ENCODE data around the gene SDHA.
"Not testable (repeated sequence)": the region's sequence is repeated elsewhere in the genome, so short reads cannot be mapped to it uniquely, and the experiment has no call there.

SDHA gene

GRCh38 chr5:198516-199196 lies 19.5 kb upstream of the SDHA start:
- DNase-seq (ENCODE audit: low spot score) = no peak

GRCh38 chr5:199197-199949 lies 18.7 kb upstream of the SDHA start:
- DNase-seq (ENCODE audit: low spot score) = no peak

- DNase-seq (ENCODE audit: low spot score) = no peak
These were observed 18.0 kb upstream of the SDHA start for GRCh38 chr5:199950-200645.

GRCh38 chr5:200985-201384 lies 17.1 kb upstream of the SDHA start:
- DNase-seq (ENCODE audit: low spot score) = no peak

- DNase-seq (ENCODE audit: low spot score) = no peak
These were observed 16.4 kb upstream of the SDHA start for GRCh38 chr5:201672-202071.

GRCh38 chr5:203246-203930 lies 14.7 kb upstream of the SDHA start:
- DNase-seq (ENCODE audit: low spot score) = no peak

GRCh38 chr5:204001-204400 lies 14.1 kb upstream of the SDHA start:
- no peak for DNase-seq (ENCODE audit: low spot score)

GRCh38 chr5:204462-204861 lies 13.7 kb upstream of the SDHA start:
- no peak for DNase-seq (ENCODE audit: low spot score)

GRCh38 chr5:204966-205670 lies 13.0 kb upstream of the SDHA start:
- DNase-seq (ENCODE audit: low spot score) = no peak

- DNase-seq (ENCODE audit: low spot score) = no peak
These were observed 11.7 kb upstream of the SDHA start for GRCh38 chr5:206406-206805.

GRCh38 chr5:206927-207536 lies 11.1 kb upstream of the SDHA start:
- no peak for DNase-seq (ENCODE audit: low spot score)

- DNase-seq (ENCODE audit: low spot score) = no peak
These were observed 10.5 kb upstream of the SDHA start for GRCh38 chr5:207599-207998.

GRCh38 chr5:208449-209114 lies 9.5 kb upstream of the SDHA start:
- DNase-seq (ENCODE audit: low spot score) = no peak

GRCh38 chr5:213803-214395 lies 4.2 kb upstream of the SDHA start:
- DNase-seq (ENCODE audit: low spot score) = no peak

GRCh38 chr5:215256-215655 lies 2.9 kb upstream of the SDHA start:
- not testable (repeated sequence) for DNase-seq (ENCODE audit: low spot score)

- not testable (repeated sequence) for DNase-seq (ENCODE audit: low spot score)
These were observed 2.0 kb upstream of the SDHA start for GRCh38 chr5:216076-216475.

- DNase-seq (ENCODE audit: low spot score) = no peak
These were observed 554 bp downstream of the SDHA start for GRCh38 chr5:218457-219291.

- no peak for DNase-seq (ENCODE audit: low spot score)
These were observed 1.3 kb downstream of the SDHA start for GRCh38 chr5:219460-219863.

GRCh38 chr5:219991-220390 lies 1.9 kb downstream of the SDHA start:
- no peak for DNase-seq (ENCODE audit: low spot score)

Data from putamen (tissue), 1 donor.